Measurements from ENCODE around the gene MLN. TPM values are rescaled to one million over a fixed set of nuclear protein-coding genes. Genes with fewer than 3 reads are reported as not detected.

Gene MLN
- total RNA-seq, 4 donors from 2014 or later: not detected

- no peaks in the 10 kb centered on the region for H3K9me3 ChIP-seq
- DNase-seq (ENCODE audit: low spot score in 2 of 2): no peak
- peaks cover 33% of the 10 kb centered on the region for H3K36me3 ChIP-seq
- TF ChIP-seq POLR2AphosphoS5 (IDR thresholded peaks at IDR 0.05) (no peak), CTCF (IDR thresholded peaks at IDR 0.05) (no peak), EP300 (IDR thresholded peaks at IDR 0.05) (no peak), POLR2A (IDR thresholded peaks at IDR 0.05) (no peak)
- H3K4me1 ChIP-seq: peaks cover 47% of the 10 kb centered on the region
- peak overlapping the region; percentile 78 for H3K27ac ChIP-seq
- no peaks in the 10 kb centered on the region for H3K27me3 ChIP-seq
- WGBS: 31% methylated on average over 14 of the region's 14 CpGs
- H3K4me3 ChIP-seq: no peak overlapping the region
Measured at GRCh38 chr6:33770124-33770832, 33.5 kb downstream of the MLN start.

GRCh38 chr6:33769248-33769821 lies 34.5 kb downstream of the MLN start:
- TF ChIP-seq CTCF (IDR thresholded peaks at IDR 0.05): no peak
- TF ChIP-seq POLR2AphosphoS5 (IDR thresholded peaks at IDR 0.05): no peak
- no peak for TF ChIP-seq POLR2A (IDR thresholded peaks at IDR 0.05)
- no peak for TF ChIP-seq EP300 (IDR thresholded peaks at IDR 0.05)
- DNase-seq (ENCODE audit: low spot score in 2 of 2): no peak
- Histone ChIP-seq H3K9me3 (no peaks in the 10 kb centered on the region), H3K36me3 (peaks cover 24% of the 10 kb centered on the region), H3K4me3 (no peak overlapping the region), H3K27me3 (no peaks in the 10 kb centered on the region), H3K27ac (no peak overlapping the region), H3K4me1 (peaks cover 47% of the 10 kb centered on the region)
- WGBS: 84% methylated on average over 10 of the region's 10 CpGs

DNA sequence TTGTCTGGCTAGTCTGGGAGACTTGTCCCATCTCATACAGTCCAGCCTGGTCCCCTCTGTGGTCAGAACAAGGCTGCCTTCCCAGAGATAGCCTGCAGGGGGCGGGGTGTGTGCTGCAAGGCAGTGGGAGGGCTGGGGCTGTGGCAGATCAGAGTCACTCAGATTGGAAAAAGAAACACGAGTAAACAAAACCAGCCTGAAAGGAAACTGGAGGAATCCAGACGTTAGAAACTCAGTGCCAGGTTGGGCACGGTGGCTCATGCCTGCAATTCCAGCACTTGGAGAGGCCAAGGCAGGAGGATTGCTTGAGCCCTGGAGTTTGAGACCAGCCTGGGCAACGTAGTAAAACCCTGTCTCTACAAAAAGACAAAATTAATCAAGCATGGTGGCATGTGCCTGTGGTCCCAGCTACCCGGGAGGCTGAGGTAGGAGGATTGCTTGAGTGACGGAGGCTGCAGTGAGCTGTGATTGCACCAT lies 35.1 kb downstream of the MLN start:
- no peak overlapping the region for H3K27ac ChIP-seq
- H3K36me3 ChIP-seq: peaks cover 17% of the 10 kb centered on the region
- H3K9me3 ChIP-seq: no peaks in the 10 kb centered on the region
- 31% methylated on average over 7 of the region's 7 CpGs for WGBS
- peaks cover 47% of the 10 kb centered on the region for H3K4me1 ChIP-seq
- TF ChIP-seq CTCF (IDR thresholded peaks at IDR 0.05): peak; percentile 49 to 82
- TF ChIP-seq POLR2AphosphoS5 (IDR thresholded peaks at IDR 0.05): no peak
- no peaks in the 10 kb centered on the region for H3K27me3 ChIP-seq
- H3K4me3 ChIP-seq: no peak overlapping the region
- DNase-seq (ENCODE audit: low spot score in 2 of 2): peak; percentile 86 to 89

GRCh38 chr6:33766921-33767907 lies 36.6 kb downstream of the MLN start:
- DNase-seq (ENCODE audit: low spot score in 2 of 2): no peak
- 77% methylated on average over 11 of the region's 11 CpGs for WGBS
- H3K4me3 ChIP-seq: no peak overlapping the region

More at GRCh38 chr6:33766921-33767907, 36.6 kb downstream of the MLN start:
- peaks cover 3% of the 10 kb centered on the region for H3K36me3 ChIP-seq
- no peaks in the 10 kb centered on the region for H3K27me3 ChIP-seq
- H3K27ac ChIP-seq: no peak overlapping the region
- TF ChIP-seq CTCF (IDR thresholded peaks at IDR 0.05) (no peak), POLR2A (IDR thresholded peaks at IDR 0.05) (no peak), POLR2AphosphoS5 (IDR thresholded peaks at IDR 0.05) (no peak), EP300 (IDR thresholded peaks at IDR 0.05) (no peak)
- H3K9me3 ChIP-seq: no peaks in the 10 kb centered on the region
- peaks cover 34% of the 10 kb centered on the region for H3K4me1 ChIP-seq

All from suprapubic skin (tissue), 4 donors.